ENCODE measurements around the gene ZNF444. TPM values are rescaled to one million over a fixed set of nuclear protein-coding genes. Genes with fewer than 3 reads are reported as not detected.

The ZNF444 gene
- total and polyA plus RNA-seq, 4 donors, result 27.8 to 55.5 (median 41.6) TPM

- Histone ChIP-seq H3K27ac (ENCODE audit: low read depth in 1 of 2, low read length in 1 of 2) (peak overlapping the region in 1 of 2 donors; percentile 1), H3K4me1 (ENCODE audit: control insufficient read depth in 5 of 5, insufficient read depth in 5 of 5, low read length in 5 of 5) (peaks cover 0 to 18% (median 14%) of the 10 kb centered on the region in 5 donors), H3K4me3 (no peak overlapping the region), H3K9me3 (ENCODE audit: control insufficient read depth in 4 of 4, insufficient read depth in 3 of 4, low read length in 3 of 4) (peaks cover 0 to 3% (median 0%) of the 10 kb centered on the region in 4 donors), H3K9ac (ENCODE audit: insufficient read depth in 1 of 2, low read length in 2 of 2) (no peak overlapping the region), H3K27me3 (ENCODE audit: control insufficient read depth in 3 of 3, insufficient read depth in 3 of 3, low read length in 2 of 3) (no peaks in the 10 kb centered on the region), H3K36me3 (ENCODE audit: control insufficient read depth in 4 of 4, insufficient read depth in 4 of 4, low read length in 4 of 4) (peaks cover 0 to 19% (median 4%) of the 10 kb centered on the region in 4 donors)
- WGBS, 2 donors, result 24 to 54% methylated on average over 6 of the region's 6 CpGs
- TF ChIP-seq CTCF (IDR thresholded peaks at IDR 0.05; ENCODE audit: control extremely low read depth, extremely low read depth), result no peak
- ATAC-seq (ENCODE audit: insufficient read depth, low FRiP score) (no peak), DNase-seq (no peak)
These were observed 3.3 kb downstream of the ZNF444 start for GRCh38 chr19:56144376-56144775.

- Histone ChIP-seq H3K9me3 (ENCODE audit: control insufficient read depth in 4 of 4, insufficient read depth in 3 of 4, low read length in 3 of 4) (peaks cover 0 to 3% (median 0%) of the 10 kb centered on the region in 4 donors), H3K27ac (ENCODE audit: low read depth in 1 of 2, low read length in 1 of 2) (peak overlapping the region in 1 of 2 donors; percentile 1), H3K4me3 (no peak overlapping the region), H3K36me3 (ENCODE audit: control insufficient read depth in 4 of 4, insufficient read depth in 4 of 4, low read length in 4 of 4) (peaks cover 0 to 19% (median 4%) of the 10 kb centered on the region in 4 donors), H3K27me3 (ENCODE audit: control insufficient read depth in 3 of 3, insufficient read depth in 3 of 3, low read length in 2 of 3) (no peaks in the 10 kb centered on the region), H3K9ac (ENCODE audit: insufficient read depth in 1 of 2, low read length in 2 of 2) (no peak overlapping the region), H3K4me1 (ENCODE audit: control insufficient read depth in 5 of 5, insufficient read depth in 5 of 5, low read length in 5 of 5) (peaks cover 0 to 15% (median 12%) of the 10 kb centered on the region in 5 donors)
- TF ChIP-seq CTCF (IDR thresholded peaks at IDR 0.05; ENCODE audit: control extremely low read depth, extremely low read depth), result no peak
- ATAC-seq (ENCODE audit: insufficient read depth, low FRiP score) (no peak), DNase-seq (no peak)
- 87% methylated on average over 12 of the region's 12 CpGs for WGBS, 2 donors
These were observed 3.7 kb downstream of the ZNF444 start for GRCh38 chr19:56144831-56145230.

GRCh38 chr19:56145698-56146097 lies 4.6 kb downstream of the ZNF444 start:
- H3K27me3 ChIP-seq (ENCODE audit: control insufficient read depth in 3 of 3, insufficient read depth in 3 of 3, low read length in 2 of 3), result no peaks in the 10 kb centered on the region
- WGBS, 2 donors, result 91 to 98% methylated on average over 10 of the region's 10 CpGs
- DNase-seq (no peak), ATAC-seq (ENCODE audit: insufficient read depth, low FRiP score) (no peak)
- TF ChIP-seq CTCF (IDR thresholded peaks at IDR 0.05; ENCODE audit: control extremely low read depth, extremely low read depth), result no peak
- no peak overlapping the region for H3K9ac ChIP-seq (ENCODE audit: insufficient read depth in 1 of 2, low read length in 2 of 2)
- peaks cover 0 to 3% (median 0%) of the 10 kb centered on the region in 4 donors for H3K9me3 ChIP-seq (ENCODE audit: control insufficient read depth in 4 of 4, insufficient read depth in 3 of 4, low read length in 3 of 4)
- H3K4me1 ChIP-seq (ENCODE audit: control insufficient read depth in 5 of 5, insufficient read depth in 5 of 5, low read length in 5 of 5), result peaks cover 0 to 12% (median 7%) of the 10 kb centered on the region in 5 donors
- no peak overlapping the region for H3K4me3 ChIP-seq
- no peak overlapping the region for H3K27ac ChIP-seq (ENCODE audit: low read depth in 1 of 2, low read length in 1 of 2)
- H3K36me3 ChIP-seq (ENCODE audit: control insufficient read depth in 4 of 4, insufficient read depth in 4 of 4, low read length in 4 of 4), result peaks cover 0 to 19% (median 4%) of the 10 kb centered on the region in 4 donors

- TF ChIP-seq CTCF (IDR thresholded peaks at IDR 0.05; ENCODE audit: control extremely low read depth, extremely low read depth), result no peak
- Histone ChIP-seq H3K36me3 (ENCODE audit: control insufficient read depth in 4 of 4, insufficient read depth in 4 of 4, low read length in 4 of 4) (peaks cover 0 to 19% (median 4%) of the 10 kb centered on the region in 4 donors), H3K9ac (ENCODE audit: insufficient read depth in 1 of 2, low read length in 2 of 2) (no peak overlapping the region), H3K27ac (ENCODE audit: low read depth in 1 of 2, low read length in 1 of 2) (no peak overlapping the region), H3K9me3 (ENCODE audit: control insufficient read depth in 4 of 4, insufficient read depth in 3 of 4, low read length in 3 of 4) (peaks cover 0 to 3% (median 0%) of the 10 kb centered on the region in 4 donors), H3K4me1 (ENCODE audit: control insufficient read depth in 5 of 5, insufficient read depth in 5 of 5, low read length in 5 of 5) (peaks cover 0 to 11% (median 8%) of the 10 kb centered on the region in 5 donors), H3K4me3 (no peak overlapping the region), H3K27me3 (ENCODE audit: control insufficient read depth in 3 of 3, insufficient read depth in 3 of 3, low read length in 2 of 3) (no peaks in the 10 kb centered on the region)
- 96 to 98% methylated on average over 31 of the region's 31 CpGs for WGBS, 2 donors
- no peak for ATAC-seq (ENCODE audit: insufficient read depth, low FRiP score)
- DNase-seq, result no peak
These were observed 5.8 kb downstream of the ZNF444 start for GRCh38 chr19:56146904-56147303.
